Measurements from ENCODE around the gene VPS45. TPM values are rescaled to one million over a fixed set of nuclear protein-coding genes. Genes with fewer than 3 reads are reported as not detected.
A peak's percentile ranks its signal among the peaks of the same experiment; 100 is the strongest.
"Not testable (repeated sequence)": the region's sequence is repeated elsewhere in the genome, so short reads cannot be mapped to it uniquely, and the experiment has no call there.

VPS45 gene
- total RNA-seq, 2 experiments from 2014 or later = 26.5 to 28.3 TPM

GRCh38 chr1:150055507-150055906 is 12.1 kb upstream of the VPS45 start:
- H3K27ac Mint-ChIP-seq; POLR2A ChIA-PET; H3K4me3 Mint-ChIP-seq; intact Hi-C loops (cut with micrococcal nuclease); H3K4me1 Mint-ChIP-seq (ENCODE audit: low read depth); H3K27me3 Mint-ChIP-seq; H3K9me3 Mint-ChIP-seq; H3K36me3 Mint-ChIP-seq; DNase-seq: not testable (repeated sequence)
- CTCF ChIA-PET = interaction anchor here (2.4 kb wide), 1 partner anchor 93 kb away, joined by 12 read pairs; no protein-coding TSS in a partner anchor

GRCh38 chr1:150056407-150056806 is 11.2 kb upstream of the VPS45 start:
- no peaks in the 10 kb centered on the region for H3K36me3 Mint-ChIP-seq
- no peak overlapping the region for H3K27ac Mint-ChIP-seq
- CTCF ChIA-PET = interaction anchor here (2.4 kb wide), 1 partner anchor 94 kb away, joined by 12 read pairs; no protein-coding TSS in a partner anchor
- H3K4me1 Mint-ChIP-seq (ENCODE audit: low read depth) = no peaks in the 10 kb centered on the region
- no peaks in the 10 kb centered on the region for H3K9me3 Mint-ChIP-seq
- POLR2A ChIA-PET = no interaction called here
- no peak for DNase-seq
- H3K4me3 Mint-ChIP-seq = no peak overlapping the region
- intact Hi-C loops (cut with micrococcal nuclease) = no loop called here
- H3K27me3 Mint-ChIP-seq = no peaks in the 10 kb centered on the region

GRCh38 chr1:150060260-150060659 is 7.3 kb upstream of the VPS45 start:
- Mint-ChIP-seq H3K27me3 (no peaks in the 10 kb centered on the region), H3K4me3 (no peak overlapping the region), H3K36me3 (no peaks in the 10 kb centered on the region), H3K9me3 (no peaks in the 10 kb centered on the region), H3K4me1 (ENCODE audit: low read depth) (peaks cover 2% of the 10 kb centered on the region), H3K27ac (no peak overlapping the region)
- intact Hi-C loops (cut with micrococcal nuclease) = no loop called here
- DNase-seq = no peak
- ChIA-PET CTCF (interaction anchor here (1.0 kb wide), 1 partner anchor 10 kb away, joined by 3 read pairs; no protein-coding TSS in a partner anchor), POLR2A (interaction anchor here (0.6 kb wide), 1 partner anchor 473 kb away, joined by 3 read pairs; no protein-coding TSS in a partner anchor)

- no peaks in the 10 kb centered on the region for H3K36me3 Mint-ChIP-seq
- ChIA-PET POLR2A (no interaction called here), CTCF (interaction anchor here (1.4 kb wide), 1 partner anchor 108 kb away, joined by 4 read pairs; no protein-coding TSS in a partner anchor)
Observed at GRCh38 chr1:150061632-150062101, 5.9 kb upstream of the VPS45 start.

GRCh38 chr1:150062113-150062512 is 5.5 kb upstream of the VPS45 start:
- POLR2A ChIA-PET = no interaction called here

More at GRCh38 chr1:150061632-150062101, 5.9 kb upstream of the VPS45 start:
- intact Hi-C loops (cut with micrococcal nuclease) = no loop called here
- H3K4me1 Mint-ChIP-seq (ENCODE audit: low read depth) = peaks cover 10% of the 10 kb centered on the region
- no peak overlapping the region for H3K27ac Mint-ChIP-seq
- no peaks in the 10 kb centered on the region for H3K9me3 Mint-ChIP-seq
- no peak for DNase-seq
- H3K27me3 Mint-ChIP-seq = no peaks in the 10 kb centered on the region
- H3K4me3 Mint-ChIP-seq = no peak overlapping the region

GRCh38 chr1:150065184-150065871 is 2.2 kb upstream of the VPS45 start:
- no peaks in the 10 kb centered on the region for H3K9me3 Mint-ChIP-seq
- H3K27ac Mint-ChIP-seq = no peak overlapping the region
- DNase-seq = no peak
- peak overlapping the region; percentile 30 for H3K4me3 Mint-ChIP-seq
- ChIA-PET POLR2A (interaction anchor here (1.1 kb wide), 2 partner anchors 45 to 178 kb away, joined by 3 to 5 read pairs; a partner anchor contains a TSS), CTCF (interaction anchor here (0.7 to 1.9 kb wide), 4 partner anchors 8 to 123 kb away, joined by 3 to 8 read pairs (median 3); no protein-coding TSS in a partner anchor)
- no peaks in the 10 kb centered on the region for H3K27me3 Mint-ChIP-seq
- intact Hi-C loops (cut with micrococcal nuclease) = loop anchor here (5.0 kb wide), 1 partner anchor 58 kb away; no protein-coding TSS in a partner anchor
- H3K36me3 Mint-ChIP-seq = peaks cover 2% of the 10 kb centered on the region
- peaks cover 33% of the 10 kb centered on the region for H3K4me1 Mint-ChIP-seq (ENCODE audit: low read depth)

More at GRCh38 chr1:150062113-150062512, 5.5 kb upstream of the VPS45 start:
- Mint-ChIP-seq H3K9me3 (no peaks in the 10 kb centered on the region), H3K36me3 (no peaks in the 10 kb centered on the region), H3K4me1 (ENCODE audit: low read depth) (peaks cover 12% of the 10 kb centered on the region), H3K27me3 (no peaks in the 10 kb centered on the region), H3K27ac (no peak overlapping the region), H3K4me3 (no peak overlapping the region)
- intact Hi-C loops (cut with micrococcal nuclease) = no loop called here
- CTCF ChIA-PET = interaction anchor here (1.4 kb wide), 1 partner anchor 107 kb away, joined by 4 read pairs; no protein-coding TSS in a partner anchor
- no peak for DNase-seq

- ChIA-PET CTCF (interaction anchor here (1.3 to 1.6 kb wide), 3 partner anchors 102 to 137 kb away, joined by 3 to 9 read pairs (median 7); no protein-coding TSS in a partner anchor), POLR2A (interaction anchor here (0.6 to 0.8 kb wide), 2 partner anchors 31 to 179 kb away, joined by 3 to 4 read pairs; a partner anchor contains a TSS)
- DNase-seq = no peak
- H3K4me3 Mint-ChIP-seq = peak overlapping the region; percentile 94
- no peaks in the 10 kb centered on the region for H3K9me3 Mint-ChIP-seq
- peak overlapping the region; percentile 96 for H3K27ac Mint-ChIP-seq
- H3K4me1 Mint-ChIP-seq (ENCODE audit: low read depth) = peaks cover 33% of the 10 kb centered on the region
- intact Hi-C loops (cut with micrococcal nuclease) = loop anchor here (2.0 to 5.0 kb wide), 2 partner anchors 59 to 94 kb away; no protein-coding TSS in a partner anchor
- peaks cover 2% of the 10 kb centered on the region for H3K36me3 Mint-ChIP-seq
- no peaks in the 10 kb centered on the region for H3K27me3 Mint-ChIP-seq
Observed at GRCh38 chr1:150066328-150066727, 1.2 kb upstream of the VPS45 start.

- peak overlapping the region; percentile 94 for H3K4me3 Mint-ChIP-seq
- H3K4me1 Mint-ChIP-seq (ENCODE audit: low read depth) = peaks cover 33% of the 10 kb centered on the region
- ChIA-PET CTCF (interaction anchor here (1.3 to 1.6 kb wide), 3 partner anchors 102 to 137 kb away, joined by 3 to 9 read pairs (median 7); no protein-coding TSS in a partner anchor), POLR2A (interaction anchor here (0.6 to 0.8 kb wide), 2 partner anchors 30 to 179 kb away, joined by 3 to 4 read pairs; a partner anchor contains a TSS)
- H3K9me3 Mint-ChIP-seq = no peaks in the 10 kb centered on the region
- H3K27me3 Mint-ChIP-seq = no peaks in the 10 kb centered on the region
- intact Hi-C loops (cut with micrococcal nuclease) = loop anchor here (2.0 to 5.0 kb wide), 2 partner anchors 60 to 94 kb away; no protein-coding TSS in a partner anchor
- peaks cover 2% of the 10 kb centered on the region for H3K36me3 Mint-ChIP-seq
- DNase-seq = peak; percentile 59
- peak overlapping the region; percentile 96 for H3K27ac Mint-ChIP-seq
Observed at GRCh38 chr1:150066838-150067183, 765 bp upstream of the VPS45 start.

GRCh38 chr1:150068109-150068435 is 496 bp downstream of the VPS45 start:
- POLR2A ChIA-PET = interaction anchor here (1.0 to 1.8 kb wide), 3 partner anchors 41 to 180 kb away, joined by 3 to 7 read pairs (median 6); a partner anchor contains a TSS
- CTCF ChIA-PET = interaction anchor here (0.9 to 3.6 kb wide), 6 partner anchors 58 to 180 kb away, joined by 3 to 19 read pairs (median 7); partner anchors contain the start of gene OTUD7B
- no peaks in the 10 kb centered on the region for H3K9me3 Mint-ChIP-seq
- no peak for DNase-seq
- intact Hi-C loops (cut with micrococcal nuclease) = loop anchor here (5.0 kb wide), 1 partner anchor 61 kb away; no protein-coding TSS in a partner anchor
- peak overlapping the region; percentile 94 for H3K4me3 Mint-ChIP-seq
- peaks cover 5% of the 10 kb centered on the region for H3K36me3 Mint-ChIP-seq
- H3K27ac Mint-ChIP-seq = peak overlapping the region; percentile 96
- H3K4me1 Mint-ChIP-seq (ENCODE audit: low read depth) = peaks cover 33% of the 10 kb centered on the region
- H3K27me3 Mint-ChIP-seq = no peaks in the 10 kb centered on the region

- Mint-ChIP-seq H3K9me3 (no peaks in the 10 kb centered on the region), H3K4me1 (ENCODE audit: low read depth) (peaks cover 33% of the 10 kb centered on the region), H3K27me3 (no peaks in the 10 kb centered on the region), H3K27ac (no peak overlapping the region), H3K36me3 (peaks cover 9% of the 10 kb centered on the region), H3K4me3 (no peak overlapping the region)
- intact Hi-C loops (cut with micrococcal nuclease) = loop anchor here (5.0 kb wide), 1 partner anchor 63 kb away; no protein-coding TSS in a partner anchor
- DNase-seq = no peak
- ChIA-PET CTCF (interaction anchor here (0.7 to 3.6 kb wide), 3 partner anchors 62 to 117 kb away, joined by 3 to 19 read pairs (median 18); no protein-coding TSS in a partner anchor), POLR2A (no interaction called here)
Observed at GRCh38 chr1:150069923-150070322, 2.3 kb downstream of the VPS45 start.

- H3K27ac Mint-ChIP-seq = no peak overlapping the region
- intact Hi-C loops (cut with micrococcal nuclease) = loop anchor here (1.0 to 2.0 kb wide), 3 partner anchors 38 to 114 kb away; no protein-coding TSS in a partner anchor
- POLR2A ChIA-PET = interaction anchor here (0.8 kb wide), 1 partner anchor 92 kb away, joined by 5 read pairs; no protein-coding TSS in a partner anchor
- H3K9me3 Mint-ChIP-seq = no peaks in the 10 kb centered on the region
- H3K27me3 Mint-ChIP-seq = no peaks in the 10 kb centered on the region
- CTCF ChIA-PET = interaction anchor here (0.6 to 7.4 kb wide), 23 partner anchors 8 to 1086 kb away, joined by 3 to 180 read pairs (median 4); partner anchors contain the start of genes OTUD7B and PLEKHO1
- no peak overlapping the region for H3K4me3 Mint-ChIP-seq
- H3K4me1 Mint-ChIP-seq (ENCODE audit: low read depth) = peaks cover 30% of the 10 kb centered on the region
- DNase-seq = no peak
- H3K36me3 Mint-ChIP-seq = peaks cover 21% of the 10 kb centered on the region
Observed at GRCh38 chr1:150072959-150073358, 5.4 kb downstream of the VPS45 start.

Measured in activated CD4-positive, alpha-beta memory T cell treated with anti-CD3 and anti-CD28 coated beads for 36 hours (primary cell).